ENCODE measurements around the gene MX1.

GRCh38 chr21:41398251-41398650, 27.8 kb upstream of the MX1 start:
- TF ChIP-seq, protein P1, sequence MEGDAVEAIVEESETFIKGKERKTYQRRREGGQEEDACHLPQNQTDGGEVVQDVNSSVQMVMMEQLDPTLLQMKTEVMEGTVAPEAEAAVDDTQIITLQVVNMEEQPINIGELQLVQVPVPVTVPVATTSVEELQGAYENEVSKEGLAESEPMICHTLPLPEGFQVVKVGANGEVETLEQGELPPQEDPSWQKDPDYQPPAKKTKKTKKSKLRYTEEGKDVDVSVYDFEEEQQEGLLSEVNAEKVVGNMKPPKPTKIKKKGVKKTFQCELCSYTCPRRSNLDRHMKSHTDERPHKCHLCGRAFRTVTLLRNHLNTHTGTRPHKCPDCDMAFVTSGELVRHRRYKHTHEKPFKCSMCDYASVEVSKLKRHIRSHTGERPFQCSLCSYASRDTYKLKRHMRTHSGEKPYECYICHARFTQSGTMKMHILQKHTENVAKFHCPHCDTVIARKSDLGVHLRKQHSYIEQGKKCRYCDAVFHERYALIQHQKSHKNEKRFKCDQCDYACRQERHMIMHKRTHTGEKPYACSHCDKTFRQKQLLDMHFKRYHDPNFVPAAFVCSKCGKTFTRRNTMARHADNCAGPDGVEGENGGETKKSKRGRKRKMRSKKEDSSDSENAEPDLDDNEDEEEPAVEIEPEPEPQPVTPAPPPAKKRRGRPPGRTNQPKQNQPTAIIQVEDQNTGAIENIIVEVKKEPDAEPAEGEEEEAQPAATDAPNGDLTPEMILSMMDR (IDR thresholded peaks at IDR 0.05): no peak
- no peak for TF ChIP-seq EP300 (IDR thresholded peaks at IDR 0.05)
